HuH-7.5 (cell line): ENCODE measurements around the gene MTFP1.
"Not testable (repeated sequence)": the region's sequence is repeated elsewhere in the genome, so short reads cannot be mapped to it uniquely, and the experiment has no call there.

Source experiments
- DNase-seq: peaks from one replicate; pipeline ENCODE4 v3.0.0; 2011; ENCODE audit warnings: low spot score

Gene MTFP1

GRCh38 chr22:30455075-30455840 lies 29.7 kb downstream of the MTFP1 start:
- no peak for DNase-seq

- no peak for DNase-seq
Measured at GRCh38 chr22:30457981-30458380, 32.4 kb downstream of the MTFP1 start.

GRCh38 chr22:30459181-30460052 lies 33.8 kb downstream of the MTFP1 start:
- DNase-seq, result no peak

GRCh38 chr22:30460147-30460546 lies 34.6 kb downstream of the MTFP1 start:
- DNase-seq, result no peak

- DNase-seq, result not testable (repeated sequence)
Measured at GRCh38 chr22:30460555-30460954, 35.0 kb downstream of the MTFP1 start.

DNA sequence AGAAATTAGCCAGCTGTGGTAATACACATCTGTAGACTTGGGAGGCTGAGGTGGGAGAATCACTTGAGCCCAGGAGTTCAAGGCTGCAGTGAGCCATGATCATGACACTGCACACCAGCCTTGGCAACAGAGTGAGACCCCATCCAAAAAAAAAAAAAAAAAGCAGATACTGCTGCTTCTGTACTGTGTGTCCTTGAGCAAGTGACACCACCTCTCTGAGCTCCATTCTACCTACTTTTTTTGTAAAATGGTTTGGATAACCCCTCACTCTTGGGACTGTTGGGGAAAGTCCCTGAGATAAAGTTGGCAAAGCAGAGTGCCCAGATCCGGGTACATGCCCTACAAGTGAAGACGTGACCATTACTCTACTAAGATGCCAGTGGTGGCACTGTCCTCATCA lies 43.6 kb downstream of the MTFP1 start:
- no peak for DNase-seq

DNA sequence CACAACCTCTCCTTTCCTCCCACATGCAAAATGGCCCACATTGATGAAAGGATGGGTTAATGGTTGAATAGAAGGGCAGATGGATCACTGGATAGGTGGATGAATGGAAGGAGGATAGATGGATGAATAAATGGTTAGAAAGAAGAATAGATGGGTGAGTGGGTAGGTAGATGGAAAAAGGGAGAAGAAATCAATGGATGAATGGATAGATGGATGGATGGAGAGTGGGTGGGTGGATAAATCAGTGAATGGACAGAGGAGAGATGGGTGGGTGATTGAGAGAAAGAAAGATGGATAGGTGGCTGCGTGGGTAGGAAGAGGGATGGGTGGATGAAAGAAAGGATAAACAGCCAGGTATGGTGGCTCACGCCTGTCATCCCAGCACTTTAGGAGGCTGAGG lies 45.1 kb downstream of the MTFP1 start:
- DNase-seq, result no peak

GRCh38 chr22:30471616-30472318 lies 46.2 kb downstream of the MTFP1 start, which contains the start of gene SEC14L3:
Gene SEC14L3 (minus strand): TSS chr22:30472017. CDS start chr22:30471958, 59 bp downstream.
- no peak for DNase-seq

DNA sequence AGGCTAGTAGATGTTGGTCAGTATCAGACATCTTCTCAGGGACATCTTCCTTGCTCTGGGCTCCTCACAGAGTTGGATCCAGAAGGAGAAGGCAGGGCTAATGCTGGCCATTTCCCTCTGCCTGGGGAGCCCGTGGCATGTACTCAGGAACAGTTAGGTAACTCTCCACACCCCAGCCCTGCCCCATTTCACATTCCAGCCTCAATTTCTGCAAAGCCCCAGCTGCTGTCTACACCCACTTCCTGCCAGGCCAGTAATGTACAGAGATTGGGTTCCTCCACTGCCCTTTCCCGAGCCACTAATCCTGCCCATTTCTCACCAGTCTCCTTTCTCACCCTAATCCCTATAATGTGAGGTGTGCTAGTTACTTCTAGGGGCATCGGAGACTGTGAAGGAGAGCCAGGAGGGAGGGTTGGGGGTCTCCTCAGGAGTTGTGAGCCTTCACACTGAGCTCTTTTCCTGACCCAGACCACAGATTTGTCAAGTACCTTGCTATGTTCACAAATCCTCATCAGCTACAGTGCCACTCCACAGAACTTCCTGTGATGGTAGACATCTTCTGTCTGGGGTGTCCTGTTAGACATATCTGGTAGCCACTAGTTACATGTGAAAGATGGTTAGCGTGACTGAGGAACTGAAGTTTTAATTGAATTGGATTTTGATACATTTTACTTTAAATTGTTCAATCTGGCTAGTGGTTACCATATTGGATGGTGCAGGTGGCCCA lies 47.6 kb downstream of the MTFP1 start:
- DNase-seq, result no peak

- no peak for DNase-seq
Measured at GRCh38 chr22:30474121-30474520, 48.6 kb downstream of the MTFP1 start.

DNA sequence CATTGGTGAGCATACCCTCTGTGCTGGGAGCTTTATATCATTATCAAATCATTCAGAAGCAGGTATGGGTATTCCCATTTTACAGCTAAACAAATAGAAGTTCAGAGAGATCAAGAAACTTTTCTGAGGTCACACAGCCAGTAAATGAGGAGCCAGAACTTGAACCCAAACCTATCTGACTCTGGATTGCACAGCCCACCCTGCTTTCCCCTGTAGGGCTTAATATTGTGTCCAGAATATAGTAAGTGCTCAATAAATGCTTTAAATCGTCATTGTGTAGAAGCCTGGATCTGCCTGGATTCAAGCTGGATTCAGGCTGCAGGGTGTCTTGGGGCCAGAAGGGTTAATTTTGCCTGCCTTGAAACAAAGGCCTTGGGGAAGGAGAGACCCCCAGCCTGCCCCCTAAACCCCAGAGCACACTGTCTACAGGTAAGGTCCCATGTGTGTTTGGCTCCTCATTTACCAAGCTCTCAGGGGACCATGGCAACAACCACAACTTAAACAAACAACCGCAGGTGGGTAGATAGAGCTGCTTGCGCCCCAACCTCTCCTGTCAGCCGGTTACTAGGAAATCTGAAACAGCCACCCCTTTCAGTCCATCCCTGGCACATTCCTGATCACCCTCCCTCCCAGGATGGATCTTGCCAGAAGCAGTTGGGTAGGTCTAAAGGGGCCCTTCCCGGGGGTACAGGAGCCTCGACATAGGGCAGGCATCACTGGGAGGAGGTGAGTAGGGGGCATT lies 49.3 kb downstream of the MTFP1 start:
- DNase-seq, result no peak
